Peyer's patch (tissue), 4 donors: Measurements from ENCODE around the gene FAM240A.

Experiments used
- POLR2A ChIP-seq, 2 donors: fragments of 450-650 bp; IDR thresholded peaks; one replicate each; pipeline ENCODE4 v1.5.1; 2017; ENCODE audit warnings: antibody characterized with exemption in 2 of 2, mild to moderate bottlenecking in 2 of 2, moderate library complexity in 2 of 2
- TF ChIP-seq, protein P1 (sequence below), 6 experiments: fragments of 450-650 bp in 4 of 6; fragments of 200-600 bp in 2 of 6; sonication (generic) in 1 of 6; IDR thresholded peaks; one replicate each; pipeline ENCODE4 v1.5.1; 2017 to 2019; ENCODE audit warnings: antibody characterized with exemption in 6 of 6, mild to moderate bottlenecking in 3 of 6, moderate library complexity in 1 of 6

DNA sequence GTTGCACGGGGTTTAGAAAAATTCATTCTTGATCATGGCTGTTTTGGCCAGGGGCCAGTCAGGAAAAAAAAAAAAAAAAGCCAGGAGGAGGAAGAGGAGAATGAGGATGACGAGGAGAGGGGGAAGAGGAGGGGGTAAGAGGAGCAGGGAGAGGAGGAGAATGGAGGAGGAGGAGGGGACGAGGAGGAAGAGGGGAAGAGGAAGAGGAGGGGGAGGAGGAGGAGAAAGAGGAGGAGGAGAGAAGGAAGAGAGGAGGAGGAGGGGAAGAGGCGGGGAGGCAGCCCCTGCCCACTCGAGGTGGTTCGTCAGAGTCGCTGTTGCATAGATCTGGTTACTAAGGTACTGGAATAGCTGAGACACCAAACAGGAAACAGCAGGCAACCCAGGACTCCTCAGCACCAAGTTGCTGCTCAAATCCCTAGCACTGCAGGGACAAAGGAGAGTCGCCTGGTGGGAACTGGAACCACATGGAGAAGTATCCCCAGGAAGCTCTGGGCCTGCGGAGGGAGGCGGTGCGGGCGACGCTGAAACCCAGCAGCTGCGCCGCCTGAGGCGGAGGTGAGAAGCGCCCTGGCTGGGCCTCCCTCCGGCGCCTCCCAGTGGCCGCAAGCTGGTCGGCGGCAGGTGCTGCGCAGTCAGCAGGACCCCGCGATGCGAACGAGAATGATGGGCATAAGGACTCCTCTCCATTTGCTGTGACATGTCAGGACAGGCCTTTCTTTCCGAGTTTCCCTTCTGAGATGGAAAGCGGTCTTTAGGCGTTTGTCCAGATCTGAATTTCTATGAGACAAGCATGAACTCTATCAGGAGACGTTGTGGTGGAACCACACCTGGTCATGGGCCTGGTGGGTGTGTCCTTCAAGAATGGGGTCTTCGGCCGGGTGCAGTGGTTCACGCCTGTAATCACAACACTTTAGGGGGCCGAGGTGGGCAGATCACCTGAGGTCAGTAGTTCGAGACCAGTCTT is 17.5 kb downstream of the FAM240A start:
- TF ChIP-seq, protein P1, sequence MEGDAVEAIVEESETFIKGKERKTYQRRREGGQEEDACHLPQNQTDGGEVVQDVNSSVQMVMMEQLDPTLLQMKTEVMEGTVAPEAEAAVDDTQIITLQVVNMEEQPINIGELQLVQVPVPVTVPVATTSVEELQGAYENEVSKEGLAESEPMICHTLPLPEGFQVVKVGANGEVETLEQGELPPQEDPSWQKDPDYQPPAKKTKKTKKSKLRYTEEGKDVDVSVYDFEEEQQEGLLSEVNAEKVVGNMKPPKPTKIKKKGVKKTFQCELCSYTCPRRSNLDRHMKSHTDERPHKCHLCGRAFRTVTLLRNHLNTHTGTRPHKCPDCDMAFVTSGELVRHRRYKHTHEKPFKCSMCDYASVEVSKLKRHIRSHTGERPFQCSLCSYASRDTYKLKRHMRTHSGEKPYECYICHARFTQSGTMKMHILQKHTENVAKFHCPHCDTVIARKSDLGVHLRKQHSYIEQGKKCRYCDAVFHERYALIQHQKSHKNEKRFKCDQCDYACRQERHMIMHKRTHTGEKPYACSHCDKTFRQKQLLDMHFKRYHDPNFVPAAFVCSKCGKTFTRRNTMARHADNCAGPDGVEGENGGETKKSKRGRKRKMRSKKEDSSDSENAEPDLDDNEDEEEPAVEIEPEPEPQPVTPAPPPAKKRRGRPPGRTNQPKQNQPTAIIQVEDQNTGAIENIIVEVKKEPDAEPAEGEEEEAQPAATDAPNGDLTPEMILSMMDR (IDR thresholded peaks at IDR 0.05), result peak; percentile 77 to 99 (median 98)
- no peak for TF ChIP-seq POLR2A (IDR thresholded peaks at IDR 0.05)
